NCI-H2196 treated with DMSO at 0.1 percent for 48 hours (cell line): ENCODE results near the gene ZDHHC14.
"Not testable (repeated sequence)": the region's sequence is repeated elsewhere in the genome, so short reads cannot be mapped to it uniquely, and the experiment has no call there.

Experiments
- DNase-seq: peaks from one replicate; lab custom pipeline; 2025; ENCODE audit not compliant: unreplicated experiment; lab: John Stamatoyannopoulos, UW

The ZDHHC14 gene

DNA sequence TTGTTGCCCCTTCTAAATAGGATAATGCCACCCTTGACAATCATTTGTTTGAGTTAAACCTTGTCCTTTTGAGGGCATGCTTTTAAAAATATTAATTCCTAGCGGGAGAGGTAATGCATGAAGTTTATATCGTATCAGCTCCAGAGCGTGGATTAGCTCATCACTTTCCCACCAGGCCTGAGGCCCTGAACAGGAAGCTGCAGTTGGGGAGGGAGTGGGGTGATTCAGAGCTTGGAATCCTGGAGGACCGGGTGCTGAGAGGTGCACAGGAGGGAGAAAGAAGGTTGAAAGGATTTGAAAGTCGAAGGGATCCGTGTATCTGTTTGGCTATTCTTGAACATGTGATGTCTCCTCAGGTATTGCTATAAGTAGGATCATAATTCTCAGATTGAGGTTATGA lies 25.0 kb downstream of the ZDHHC14 start:
- no peak for DNase-seq

DNA sequence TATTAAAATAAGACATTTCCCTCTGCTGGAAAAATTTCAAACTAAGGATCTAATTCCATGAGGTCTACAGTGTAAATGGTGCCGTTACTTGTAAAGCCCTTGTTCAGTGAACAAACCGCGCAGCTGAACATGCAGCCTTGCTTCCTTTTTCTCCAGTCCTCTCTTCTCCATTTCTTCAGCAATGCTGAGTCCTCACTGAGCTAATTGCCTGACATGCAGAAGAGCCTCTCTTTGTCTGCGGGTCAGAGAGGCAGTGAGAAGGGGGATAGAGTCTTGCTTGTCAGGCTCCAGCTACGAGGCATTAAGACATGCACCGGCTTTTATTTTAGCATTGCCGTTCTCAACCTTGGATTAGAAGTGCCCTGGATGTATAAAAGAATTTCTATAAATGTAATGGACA lies 25.7 kb downstream of the ZDHHC14 start:
- no peak for DNase-seq

- no peak for DNase-seq
These were observed 26.7 kb downstream of the ZDHHC14 start for GRCh38 chr6:157407646-157408045.

- DNase-seq = not testable (repeated sequence)
These were observed 27.4 kb downstream of the ZDHHC14 start for GRCh38 chr6:157408427-157408826.

DNA sequence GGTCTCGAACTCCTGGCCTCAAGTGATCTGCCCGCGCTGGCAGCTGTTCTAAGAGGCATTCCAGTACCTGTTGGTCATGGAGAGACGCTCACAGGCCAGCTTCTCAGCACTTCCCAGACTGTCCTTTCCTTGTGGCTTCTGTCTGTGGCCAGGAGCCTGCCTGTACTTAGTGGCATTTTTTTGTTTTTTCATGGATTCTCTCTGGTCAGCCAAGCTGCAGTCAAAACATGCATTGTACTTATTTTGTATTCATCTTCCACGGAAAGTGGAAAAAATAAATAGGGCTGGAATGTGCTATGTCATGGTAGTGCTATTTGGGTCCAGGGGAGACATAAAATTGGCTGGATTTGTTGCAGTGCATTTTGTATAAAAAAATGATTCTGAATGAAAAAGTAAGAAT lies 29.1 kb downstream of the ZDHHC14 start:
- no peak for DNase-seq

GRCh38 chr6:157411368-157411767 lies 30.4 kb downstream of the ZDHHC14 start:
- DNase-seq = no peak

DNA sequence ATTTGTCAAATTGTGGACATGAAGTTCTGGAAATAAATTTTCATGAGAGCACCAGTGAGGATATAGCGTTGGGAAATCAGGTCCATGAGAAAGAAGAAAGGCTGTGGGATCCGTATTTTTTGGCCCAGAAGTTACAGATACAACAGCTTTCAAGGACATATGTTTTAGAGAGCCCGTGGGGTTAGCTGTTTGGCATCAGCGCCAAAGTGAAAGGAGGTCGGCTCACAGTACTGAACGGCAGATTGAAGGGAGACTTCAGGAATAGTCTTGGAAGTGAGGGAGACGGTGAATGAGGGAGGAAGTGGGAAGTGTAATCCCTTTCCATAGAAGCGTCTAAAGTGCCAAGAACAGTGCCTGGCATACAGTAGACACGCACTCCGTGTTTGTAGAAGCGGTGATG lies 31.8 kb downstream of the ZDHHC14 start:
- DNase-seq = no peak

GRCh38 chr6:157420497-157420896 lies 39.5 kb downstream of the ZDHHC14 start:
- DNase-seq = no peak

DNA sequence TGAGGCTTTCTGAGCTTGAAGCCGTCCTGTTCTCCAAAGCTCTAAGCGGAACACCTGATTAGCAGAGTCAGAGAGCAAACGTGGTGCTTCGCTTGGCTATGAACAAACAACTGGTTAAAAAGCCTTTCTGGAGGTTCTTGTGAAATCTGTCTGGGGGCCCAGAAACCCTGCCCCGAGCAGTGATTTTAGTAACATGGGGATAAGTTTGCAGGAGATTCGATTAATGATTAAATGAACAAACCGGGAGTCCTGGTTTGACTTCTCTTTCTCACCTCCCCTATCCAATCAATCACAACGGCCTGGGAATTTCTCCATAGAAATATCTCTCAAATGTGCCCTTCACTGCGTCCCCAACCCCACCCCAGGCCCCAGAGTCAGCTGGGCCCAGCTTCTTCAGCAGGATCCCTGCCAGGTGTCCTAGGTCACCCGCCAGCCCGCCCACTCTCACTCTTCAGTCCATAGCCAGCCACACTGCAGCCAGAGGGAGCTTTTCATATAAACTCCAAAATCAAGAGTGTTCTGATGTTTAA lies 43.6 kb downstream of the ZDHHC14 start:
- no peak for DNase-seq

DNA sequence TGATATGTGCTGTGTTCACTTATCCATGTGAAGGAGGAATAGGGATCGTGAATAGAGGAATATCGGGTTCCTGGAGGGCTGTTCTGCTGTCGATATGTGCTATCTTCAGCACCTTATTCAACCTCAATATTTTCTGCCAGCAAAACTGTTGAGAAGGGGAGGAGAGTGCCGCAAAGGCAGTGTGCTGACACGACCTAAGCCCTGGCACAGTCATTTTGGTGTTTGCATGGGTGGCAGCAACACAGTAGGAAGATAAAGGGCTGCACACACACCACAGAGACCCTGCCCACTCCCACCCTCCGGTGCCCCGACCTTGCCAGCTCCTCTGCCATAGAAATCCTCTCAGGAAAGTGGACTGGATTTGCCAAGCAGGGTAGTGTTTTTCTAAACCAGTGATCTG lies 47.0 kb downstream of the ZDHHC14 start:
- no peak for DNase-seq

GRCh38 chr6:157428427-157429202 lies 47.6 kb downstream of the ZDHHC14 start:
- no peak for DNase-seq

- DNase-seq = no peak
These were observed 48.3 kb downstream of the ZDHHC14 start for GRCh38 chr6:157429248-157429647.

DNA sequence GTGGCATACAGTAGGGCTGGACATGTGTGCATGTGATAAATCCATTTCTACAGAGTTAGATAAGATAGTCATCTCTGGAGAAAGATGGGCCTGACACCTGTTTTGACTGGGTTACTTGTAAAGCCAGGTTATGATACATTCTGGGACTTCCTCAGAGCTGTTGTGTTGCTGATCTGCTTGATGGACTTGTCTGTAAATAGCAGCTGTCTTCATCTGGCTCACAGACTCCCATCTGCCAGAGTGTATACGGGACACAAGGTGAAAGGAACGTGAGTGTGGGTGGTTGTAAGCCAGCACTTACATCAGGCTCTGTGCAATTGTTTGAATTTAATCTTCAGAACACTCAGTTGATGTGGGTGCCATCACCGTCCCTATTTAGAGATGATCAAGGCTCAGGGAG lies 49.8 kb downstream of the ZDHHC14 start:
- DNase-seq = no peak

DNA sequence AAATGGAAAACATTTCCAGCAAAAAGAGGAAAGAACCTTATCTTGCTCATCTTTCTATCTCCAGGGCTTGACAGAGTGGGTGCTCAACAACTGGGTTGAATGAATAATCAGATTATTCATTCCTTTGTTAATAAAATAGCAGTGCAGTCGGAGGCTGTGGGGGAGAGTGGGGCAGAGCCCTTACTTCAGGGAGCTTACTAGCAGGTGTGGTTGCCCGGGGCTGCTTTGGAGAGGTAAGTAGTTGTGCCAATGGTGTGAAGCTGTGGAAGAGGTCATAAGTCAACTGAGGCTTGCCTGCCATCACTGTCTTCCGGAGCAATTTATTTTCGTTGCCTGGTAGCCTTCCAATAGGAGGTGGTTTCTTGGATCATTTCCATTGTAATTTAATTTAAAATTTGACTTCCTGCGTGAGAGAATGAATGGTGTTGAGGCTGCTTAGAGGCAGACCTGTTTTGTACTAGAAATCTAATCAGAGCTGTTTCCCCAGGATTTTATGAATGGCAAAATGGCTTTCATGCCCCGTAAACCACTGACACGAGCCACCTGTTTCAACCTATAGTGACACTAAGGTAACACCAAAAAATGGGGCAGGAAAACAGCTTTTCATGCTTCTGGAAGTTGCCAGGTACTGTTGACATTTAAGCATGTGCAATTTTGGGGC lies 51.4 kb downstream of the ZDHHC14 start:
- no peak for DNase-seq

DNA sequence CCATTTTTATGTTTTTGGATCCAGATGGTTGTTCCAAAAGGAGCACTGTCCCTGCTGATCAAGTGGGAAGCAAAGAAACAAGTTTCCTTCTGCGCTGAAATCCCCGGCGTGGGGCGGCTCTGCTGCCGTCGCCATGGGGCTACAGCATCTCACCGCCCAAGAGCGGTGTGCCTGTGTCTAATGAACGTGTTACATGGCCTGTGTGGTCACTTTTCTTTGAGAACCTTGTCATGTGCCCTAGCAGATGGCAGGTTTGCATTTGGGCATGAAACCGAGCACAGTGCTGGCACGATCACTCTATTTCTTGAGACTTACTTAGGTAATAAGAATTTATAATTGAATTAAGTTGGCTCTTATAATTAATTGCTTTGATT lies 51.9 kb downstream of the ZDHHC14 start:
- DNase-seq = no peak

GRCh38 chr6:157433678-157434081 lies 52.7 kb downstream of the ZDHHC14 start:
- no peak for DNase-seq

DNA sequence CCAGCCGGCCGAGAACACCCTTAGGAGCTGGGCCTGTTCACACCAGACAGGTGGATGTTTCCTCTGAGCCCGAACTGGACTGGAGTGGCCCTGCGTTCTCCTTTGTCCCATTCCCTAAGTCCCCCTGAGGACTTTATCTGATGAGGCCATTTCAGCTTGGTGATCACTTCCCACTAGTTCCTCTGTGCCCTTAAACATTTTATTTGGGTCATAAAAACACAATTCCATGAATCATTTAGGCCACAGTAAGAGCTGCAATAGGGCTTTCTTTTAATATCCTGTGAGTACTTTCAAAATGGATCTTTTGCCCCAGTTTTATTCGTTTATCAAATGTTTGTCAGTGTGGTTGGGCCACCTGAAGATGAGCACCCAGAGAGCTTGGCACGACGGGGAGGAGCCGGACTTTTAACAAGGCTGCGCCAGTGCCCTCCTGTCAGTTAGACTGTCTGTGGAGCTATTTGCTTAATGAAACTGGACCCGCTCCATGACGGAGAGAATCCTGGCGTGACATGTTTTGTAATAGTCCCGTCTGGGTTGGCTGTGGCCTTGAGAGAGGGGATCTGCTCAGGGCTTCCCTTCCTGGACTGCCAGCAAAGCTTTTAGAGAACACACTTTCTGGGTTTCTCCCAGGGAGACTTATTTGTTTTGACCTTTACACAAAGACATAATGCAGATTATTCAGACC lies 53.5 kb downstream of the ZDHHC14 start:
- no peak for DNase-seq

- DNase-seq = no peak
These were observed 55.4 kb downstream of the ZDHHC14 start for GRCh38 chr6:157436219-157436943.

GRCh38 chr6:157436944-157437336 lies 56.0 kb downstream of the ZDHHC14 start:
- no peak for DNase-seq

DNA sequence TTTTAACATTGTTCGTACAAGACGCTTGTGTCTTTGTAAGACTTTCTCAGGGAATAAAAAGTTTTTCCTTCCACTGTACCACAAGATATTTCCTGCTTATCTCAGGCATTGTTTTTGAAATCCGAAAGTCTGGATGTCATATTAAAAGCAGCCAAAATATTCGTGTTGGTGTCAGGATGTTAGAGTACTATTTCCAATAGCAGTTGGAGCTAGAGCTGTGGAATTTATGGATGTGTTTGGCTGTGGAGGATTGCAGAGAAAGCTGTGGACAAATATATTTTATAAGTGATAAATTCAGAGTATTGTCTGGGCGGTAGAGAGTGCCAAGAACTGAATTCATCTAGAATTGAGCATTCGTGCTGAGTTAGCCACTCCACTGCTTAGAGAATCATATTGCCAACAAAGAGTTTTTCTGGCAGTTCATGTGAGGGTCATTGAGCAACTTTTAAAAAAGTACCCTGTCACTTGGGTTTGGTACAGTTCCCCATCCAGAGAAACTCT lies 57.7 kb downstream of the ZDHHC14 start:
- DNase-seq = no peak

GRCh38 chr6:157440171-157440570 lies 59.2 kb downstream of the ZDHHC14 start:
- no peak for DNase-seq
